SK-N-MC (cell line): Measurements from ENCODE around the gene ADARB2.
"Not testable (repeated sequence)": the region's sequence is repeated elsewhere in the genome, so short reads cannot be mapped to it uniquely, and the experiment has no call there.

Experiments
- DNase-seq: peaks from one replicate; pipeline ENCODE4 v3.0.0-alpha.2; 2011; ENCODE audit warnings: low read depth, low spot score
- H3K27ac ChIP-seq: fragments of 200-600 bp; sonication (generic); 2 replicates; pipeline ENCODE4 v1.5.1; 2016; ENCODE audit warnings: mixed run types
- H3K36me3 ChIP-seq: fragments of 200-600 bp; sonication (generic); 2 replicates; pipeline ENCODE4 v1.6.1; 2017; ENCODE audit warnings: antibody characterized with exemption, low read length, mixed read lengths; ENCODE audit not compliant: insufficient read depth
- H3K4me3 ChIP-seq: fragments of 200-600 bp; sonication (generic); 2 replicates; pipeline ENCODE4 v1.5.1; 2016
- H3K9ac ChIP-seq: fragments of 200-600 bp; sonication (generic); 2 replicates; pipeline ENCODE4 v1.8.0; 2017; ENCODE audit warnings: mixed run types, mixed read lengths; ENCODE audit not compliant: insufficient read length
- H3K9me3 ChIP-seq: fragments of 200-600 bp; sonication (generic); 2 replicates; pipeline ENCODE4 v1.6.1; 2017; ENCODE audit warnings: low read depth, mild to moderate bottlenecking, antibody characterized with exemption, low read length, moderate library complexity, mixed read lengths
- EZH2 ChIP-seq: fragments of 200-600 bp; sonication (generic); IDR thresholded peaks from one replicate; pipeline ENCODE4 v1.6.1; 2017; ENCODE audit warnings: antibody characterized with exemption
- FOXP2 ChIP-seq: optimal IDR thresholded peaks from 2 replicates; pipeline ENCODE3; 2011; ENCODE audit warnings: mild to moderate bottlenecking, moderate library complexity; ENCODE audit not compliant: insufficient read depth; ENCODE audit errors: extremely low read length, control extremely low read depth
- POLR2AphosphoS5 ChIP-seq: IDR thresholded peaks from 2 replicates; pipeline ENCODE4 v1.6.1; 2012; ENCODE audit warnings: mild to moderate bottlenecking, low read depth, low read length, borderline replicate concordance

ADARB2 gene

DNA sequence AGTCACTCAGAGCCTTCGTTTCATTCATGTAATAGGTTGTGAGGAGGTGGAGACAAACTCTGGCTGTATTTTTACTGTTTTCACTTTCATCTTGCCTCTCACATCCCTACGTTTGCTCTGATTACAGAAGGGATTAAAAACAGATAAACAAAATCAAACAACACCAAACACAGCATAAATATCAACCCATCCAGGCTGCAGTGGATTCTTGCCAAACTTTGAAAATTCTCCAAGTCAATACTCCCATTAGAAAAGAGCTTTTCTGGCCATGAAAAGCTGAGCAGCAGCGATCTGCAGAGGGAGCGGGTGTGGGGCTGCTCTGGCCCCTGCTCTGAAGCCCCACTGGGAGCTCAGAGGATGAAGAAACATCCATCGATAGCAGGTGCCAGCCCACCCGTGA lies 397.9 kb downstream of the ADARB2 start:
- TF ChIP-seq POLR2AphosphoS5 (no peak), FOXP2 (no peak), EZH2 (no peak)
- no peak overlapping the region for H3K9ac ChIP-seq
- no peak overlapping the region for H3K4me3 ChIP-seq
- H3K9me3 ChIP-seq: no peaks in the 10 kb centered on the region
- no peaks in the 10 kb centered on the region for H3K36me3 ChIP-seq
- H3K27ac ChIP-seq: no peak overlapping the region
- no peak for DNase-seq

DNA sequence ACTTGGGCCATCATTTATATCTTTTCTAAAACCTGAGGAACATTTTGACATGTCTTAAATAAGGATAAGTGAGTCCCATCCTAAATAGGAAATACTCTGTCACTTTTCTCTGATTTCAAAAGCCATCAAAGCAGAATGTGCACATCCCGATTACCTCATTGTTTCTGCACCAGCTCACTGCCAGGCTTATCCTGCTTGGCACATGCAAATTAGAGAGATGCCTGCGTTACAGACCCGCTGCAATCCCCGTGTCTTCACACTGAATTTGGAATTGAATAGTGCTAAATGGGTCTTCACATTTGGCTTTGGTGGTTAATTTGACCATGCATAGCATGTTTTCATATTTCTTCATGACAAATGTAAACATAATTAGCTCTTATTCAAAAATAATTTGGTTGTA lies 401.7 kb downstream of the ADARB2 start:
- Histone ChIP-seq H3K4me3 (no peak overlapping the region), H3K27ac (no peak overlapping the region), H3K9ac (no peak overlapping the region), H3K9me3 (no peaks in the 10 kb centered on the region), H3K36me3 (no peaks in the 10 kb centered on the region)
- DNase-seq: no peak
- TF ChIP-seq FOXP2 (no peak), EZH2 (no peak), POLR2AphosphoS5 (no peak)

DNA sequence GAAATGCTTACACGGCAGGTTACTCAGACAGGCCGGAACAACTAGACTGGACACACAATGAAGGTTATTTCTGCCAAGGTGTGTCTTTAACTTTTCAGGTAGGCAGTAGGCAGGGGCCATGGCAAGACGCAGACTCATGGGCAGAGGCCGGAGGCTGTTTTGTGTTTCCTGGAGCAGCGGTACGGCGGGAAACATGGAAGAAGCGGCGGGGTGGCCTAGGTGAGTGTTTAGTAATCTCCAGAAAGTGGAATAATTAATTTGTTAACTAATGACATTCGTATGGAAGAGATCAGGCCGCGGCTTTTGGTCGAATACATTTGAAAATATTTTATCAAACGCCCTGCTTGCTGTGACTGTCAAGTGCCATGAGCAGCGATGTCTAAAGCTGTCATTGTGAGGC lies 403.3 kb downstream of the ADARB2 start:
- no peaks in the 10 kb centered on the region for H3K9me3 ChIP-seq
- no peak for DNase-seq
- TF ChIP-seq EZH2 (no peak), FOXP2 (no peak), POLR2AphosphoS5 (no peak)
- H3K4me3 ChIP-seq: no peak overlapping the region
- no peaks in the 10 kb centered on the region for H3K36me3 ChIP-seq
- no peak overlapping the region for H3K27ac ChIP-seq
- H3K9ac ChIP-seq: no peak overlapping the region

- no peak overlapping the region for H3K9ac ChIP-seq
- H3K9me3 ChIP-seq: no peaks in the 10 kb centered on the region
- TF ChIP-seq FOXP2: no peak
- no peak for TF ChIP-seq POLR2AphosphoS5
- TF ChIP-seq EZH2: no peak
- no peak overlapping the region for H3K4me3 ChIP-seq
- no peaks in the 10 kb centered on the region for H3K36me3 ChIP-seq
- DNase-seq: no peak
- H3K27ac ChIP-seq: no peak overlapping the region
These were observed 405.8 kb downstream of the ADARB2 start for GRCh38 chr10:1331560-1331959.

GRCh38 chr10:1329622-1330021 lies 407.7 kb downstream of the ADARB2 start:
- TF ChIP-seq POLR2AphosphoS5 (no peak), FOXP2 (no peak), EZH2 (no peak)
- Histone ChIP-seq H3K4me3 (no peak overlapping the region), H3K9ac (no peak overlapping the region), H3K9me3 (no peaks in the 10 kb centered on the region), H3K36me3 (no peaks in the 10 kb centered on the region), H3K27ac (no peak overlapping the region)
- no peak for DNase-seq

DNA sequence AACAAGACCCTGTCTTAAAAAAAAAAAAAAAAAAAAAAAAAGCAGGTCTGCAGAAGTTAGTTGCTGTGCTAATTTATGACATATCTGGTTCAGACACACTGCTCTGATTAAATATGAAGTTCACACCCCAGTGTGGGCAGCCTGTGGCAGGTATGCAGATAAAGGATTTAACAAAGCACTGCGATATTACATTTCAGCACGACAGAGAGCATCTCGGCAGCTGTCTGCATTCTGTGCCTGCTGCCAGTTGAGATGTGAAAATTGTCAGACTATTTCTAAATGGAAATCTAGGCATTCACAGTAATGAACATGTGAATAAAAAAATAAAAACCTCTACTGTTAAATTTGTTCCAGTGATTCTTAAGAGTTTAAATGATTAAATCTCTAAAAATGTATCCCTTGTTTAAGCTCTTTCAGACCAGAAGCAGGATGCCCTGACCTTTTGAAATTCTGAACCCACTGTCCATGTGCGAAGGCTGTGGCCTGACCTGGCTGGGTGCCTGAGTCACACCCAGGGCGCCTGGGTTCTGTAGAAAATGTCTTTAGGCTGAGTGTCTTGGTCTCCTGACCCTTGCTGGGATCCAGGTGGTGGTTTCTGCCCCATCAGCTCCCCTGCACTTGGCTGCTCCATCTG lies 408.2 kb downstream of the ADARB2 start:
- no peaks in the 10 kb centered on the region for H3K9me3 ChIP-seq

DNA sequence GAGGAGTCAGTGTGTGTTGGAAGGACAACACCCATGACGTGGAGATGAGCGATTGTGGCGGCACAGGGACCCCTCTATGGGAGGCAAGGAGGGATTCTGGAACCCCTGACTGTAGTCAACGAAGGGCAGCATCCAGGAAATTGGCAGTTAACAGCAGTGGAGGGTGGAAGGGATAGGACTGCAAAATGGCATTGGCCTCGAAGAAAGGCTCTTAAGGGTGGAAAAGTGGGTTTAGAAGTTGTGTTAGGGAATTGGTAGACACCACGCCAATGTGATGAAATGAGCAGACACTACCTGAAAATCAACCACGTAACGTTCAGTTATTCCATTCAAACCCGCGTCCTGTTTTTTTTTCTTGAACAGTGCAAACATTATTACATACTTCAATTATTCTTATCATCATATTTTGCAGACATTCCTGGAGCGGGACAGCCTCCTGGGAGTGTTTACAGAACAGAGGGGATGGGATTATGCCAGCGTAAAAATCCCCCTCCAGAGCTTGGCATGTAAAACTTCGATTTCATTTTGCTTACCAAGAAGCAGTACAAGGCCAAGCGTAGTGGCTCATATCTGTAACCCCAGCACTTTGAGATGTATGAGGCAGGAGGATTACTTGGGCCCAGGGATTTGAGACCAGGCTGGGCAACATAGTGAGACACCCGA lies 409.0 kb downstream of the ADARB2 start:
- no peak overlapping the region for H3K9ac ChIP-seq
- no peak overlapping the region for H3K4me3 ChIP-seq
- no peak for DNase-seq
- H3K27ac ChIP-seq: no peak overlapping the region
- H3K9me3 ChIP-seq: no peaks in the 10 kb centered on the region
- TF ChIP-seq FOXP2: no peak
- TF ChIP-seq POLR2AphosphoS5: no peak
- no peak for TF ChIP-seq EZH2
- no peaks in the 10 kb centered on the region for H3K36me3 ChIP-seq

More for the DNA sequence above, 408.2 kb downstream of the ADARB2 start:
- no peak overlapping the region for H3K27ac ChIP-seq
- no peak overlapping the region for H3K9ac ChIP-seq
- no peak for DNase-seq
- no peaks in the 10 kb centered on the region for H3K36me3 ChIP-seq
- TF ChIP-seq POLR2AphosphoS5 (no peak), FOXP2 (no peak), EZH2 (no peak)
- no peak overlapping the region for H3K4me3 ChIP-seq

- no peaks in the 10 kb centered on the region for H3K9me3 ChIP-seq
- no peaks in the 10 kb centered on the region for H3K36me3 ChIP-seq
- no peak for DNase-seq
- no peak overlapping the region for H3K9ac ChIP-seq
- no peak for TF ChIP-seq POLR2AphosphoS5
- TF ChIP-seq EZH2: no peak
- TF ChIP-seq FOXP2: no peak
- H3K27ac ChIP-seq: no peak overlapping the region
- no peak overlapping the region for H3K4me3 ChIP-seq
These were observed 409.6 kb downstream of the ADARB2 start for GRCh38 chr10:1327759-1328158.

GRCh38 chr10:1326514-1326913 lies 410.8 kb downstream of the ADARB2 start:
- H3K9me3 ChIP-seq, DNase-seq, H3K27ac ChIP-seq, H3K4me3 ChIP-seq, H3K9ac ChIP-seq, H3K36me3 ChIP-seq: not testable (repeated sequence)
